CD14-positive monocyte (primary cell): ENCODE data around the gene GAMT. TPM values are rescaled to one million over a fixed set of nuclear protein-coding genes. Genes with fewer than 3 reads are reported as not detected.

Experiments
- DNase-seq, 3 donors: peaks; one replicate each; pipeline ENCODE4 v3.0.0-alpha.2; 2011 to 2022
- H2AFZ ChIP-seq: 2 replicates; pipeline ENCODE4 v1.6.0; 2012; ENCODE audit warnings: mild to moderate bottlenecking, low read depth, low read length, inconsistent platforms; ENCODE audit not compliant: insufficient read depth, poor library complexity, severe bottlenecking
- H3K27ac ChIP-seq, 2 donors: 1 replicate in 1 of 2; 2 replicates in 1 of 2; pipeline ENCODE4 v1.5.1; 2012 to 2013; ENCODE audit warnings: low read length in 2 of 2, control low read depth in 1 of 2, inconsistent platforms in 1 of 2, low read depth in 1 of 2, mild to moderate bottlenecking in 1 of 2
- H3K27me3 ChIP-seq, 2 donors: one replicate each; pipeline versions ENCODE4 v1.6.0 to v1.6.1; 2011 to 2013; ENCODE audit warnings: low read length in 2 of 2; ENCODE audit not compliant: control insufficient read depth in 2 of 2, insufficient read depth in 2 of 2
- H3K36me3 ChIP-seq, 2 donors: replicated peaks in 1 of 2; 1 replicate in 1 of 2; 2 replicates in 1 of 2; pipeline versions ENCODE4 v1.5.1 to v1.6.1; 2012 to 2013; ENCODE audit warnings: low read length in 2 of 2, control low read depth in 1 of 2, inconsistent platforms in 1 of 2, mild to moderate bottlenecking in 1 of 2; ENCODE audit not compliant: insufficient read depth in 2 of 2, control insufficient read depth in 1 of 2
- H3K4me1 ChIP-seq, 2 donors: 1 replicate in 1 of 2; 2 replicates in 1 of 2; pipeline versions ENCODE4 v1.5.1 to v1.6.1; 2012 to 2013; ENCODE audit warnings: low read length in 2 of 2, control low read depth in 1 of 2, inconsistent platforms in 1 of 2, mild to moderate bottlenecking in 1 of 2, moderate library complexity in 1 of 2; ENCODE audit not compliant: insufficient read depth in 2 of 2, control insufficient read depth in 1 of 2
- H3K4me2 ChIP-seq: replicated peaks from 2 replicates; pipeline ENCODE3; 2012; ENCODE audit warnings: low read length, moderate library complexity, mild to moderate bottlenecking; ENCODE audit not compliant: poor library complexity, severe bottlenecking; ENCODE audit errors: extremely low read depth
- H3K4me3 ChIP-seq, 3 experiments: fragments of 200-600 bp in 1 of 3; sonication (generic) in 1 of 3; replicated peaks in 1 of 3; 1 replicate in 2 of 3; 2 replicates in 1 of 3; pipeline ENCODE4 v1.5.1; 2011 to 2013; ENCODE audit warnings: low read length in 3 of 3, mild to moderate bottlenecking in 3 of 3, control low read depth in 2 of 3, low read depth in 2 of 3, inconsistent platforms in 1 of 3, moderate library complexity in 1 of 3
- H3K79me2 ChIP-seq: 2 replicates; pipeline ENCODE4 v1.6.0; 2012; ENCODE audit warnings: mild to moderate bottlenecking, control low read depth, inconsistent platforms, low read length, moderate library complexity; ENCODE audit not compliant: insufficient read depth
- H3K9ac ChIP-seq: 2 replicates; pipeline ENCODE4 v1.6.0; 2017; ENCODE audit warnings: low read length, mild to moderate bottlenecking; ENCODE audit not compliant: insufficient read depth, poor library complexity, severe bottlenecking
- H3K9me3 ChIP-seq, 2 donors: replicated peaks in 1 of 2; 1 replicate in 1 of 2; 2 replicates in 1 of 2; pipeline versions ENCODE4 v1.5.1 to v1.6.1; 2012 to 2013; ENCODE audit warnings: low read length in 2 of 2, control low read depth in 1 of 2; ENCODE audit not compliant: control insufficient read depth in 1 of 2, insufficient read depth in 1 of 2
- H4K20me1 ChIP-seq: 2 replicates; pipeline ENCODE4 v1.6.0; 2012; ENCODE audit warnings: mild to moderate bottlenecking, low read length, control low read depth, moderate library complexity; ENCODE audit not compliant: insufficient read depth
- H3K27ac Mint-ChIP-seq, 7 donors: one replicate each; pipeline ENCODE4 v1.8.0; 2020; ENCODE audit warnings: mild to moderate bottlenecking in 7 of 7, mixed read lengths in 7 of 7, moderate library complexity in 6 of 7, inconsistent platforms in 2 of 7
- H3K27me3 Mint-ChIP-seq, 3 donors: one replicate each; pipeline ENCODE4 v1.8.0; 2021 to 2022; ENCODE audit warnings: low read depth in 3 of 3, mild to moderate bottlenecking in 3 of 3, mixed read lengths in 3 of 3, moderate library complexity in 3 of 3, inconsistent platforms in 1 of 3
- H3K36me3 Mint-ChIP-seq, 2 donors: one replicate each; pipeline ENCODE4 v1.8.0; 2020; ENCODE audit warnings: mixed read lengths in 2 of 2, inconsistent platforms in 1 of 2, mild to moderate bottlenecking in 1 of 2
- H3K4me1 Mint-ChIP-seq: one replicate; pipeline ENCODE4 v1.8.0; 2020; ENCODE audit warnings: mild to moderate bottlenecking, mixed read lengths
- H3K4me3 Mint-ChIP-seq, 2 donors: one replicate each; pipeline ENCODE4 v1.8.0; 2020; ENCODE audit warnings: mild to moderate bottlenecking in 2 of 2, mixed read lengths in 2 of 2, moderate library complexity in 1 of 2
- H3K9me3 Mint-ChIP-seq, 7 donors: one replicate each; pipeline ENCODE4 v1.8.0; 2020 to 2022; ENCODE audit warnings: mixed read lengths in 7 of 7, mild to moderate bottlenecking in 6 of 7, moderate library complexity in 6 of 7, inconsistent platforms in 2 of 7
- WGBS: methylation state at CpG from one replicate; pipeline ENCODE4 v1.1.5; 2013; ENCODE audit warnings: missing lambda C conversion rate; ENCODE audit not compliant: insufficient coverage; 5-methylcytosine and 5-hydroxymethylcytosine counted together
- intact Hi-C, 2 donors: fragments of 100-400 bp; cut with micrococcal nuclease; formaldehyde crosslinking; loops; one replicate each; pipeline versions ENCODE4 v1.15.0 to v1.15.1; 2023
- polyA plus RNA-seq, 3 donors: library from polyadenylated mRNA; depleted of rRNA in 1 of 3; unstranded in 2 of 3; stranded (reverse) in 1 of 3; fragments of 300-500 nt in 2 of 3; fragments of >200 nt in 1 of 3; fragmentation: Illumina TruSeq in 2 of 3; gene quantifications; 1 replicate in 2 of 3; 2 replicates in 1 of 3; pipeline ENCODE4 v1.2.3, GENCODE V29; 2012 to 2021
- TF ChIP-seq, protein P1 (sequence below): fragments of 200-600 bp; IDR thresholded peaks from one replicate; pipeline ENCODE4 v1.8.0; 2022; ENCODE audit warnings: antibody characterized with exemption, mild to moderate bottlenecking

The GAMT gene
- polyA plus RNA-seq, 3 donors: 0.95 to 1.3 (median 0.96) TPM

DNA sequence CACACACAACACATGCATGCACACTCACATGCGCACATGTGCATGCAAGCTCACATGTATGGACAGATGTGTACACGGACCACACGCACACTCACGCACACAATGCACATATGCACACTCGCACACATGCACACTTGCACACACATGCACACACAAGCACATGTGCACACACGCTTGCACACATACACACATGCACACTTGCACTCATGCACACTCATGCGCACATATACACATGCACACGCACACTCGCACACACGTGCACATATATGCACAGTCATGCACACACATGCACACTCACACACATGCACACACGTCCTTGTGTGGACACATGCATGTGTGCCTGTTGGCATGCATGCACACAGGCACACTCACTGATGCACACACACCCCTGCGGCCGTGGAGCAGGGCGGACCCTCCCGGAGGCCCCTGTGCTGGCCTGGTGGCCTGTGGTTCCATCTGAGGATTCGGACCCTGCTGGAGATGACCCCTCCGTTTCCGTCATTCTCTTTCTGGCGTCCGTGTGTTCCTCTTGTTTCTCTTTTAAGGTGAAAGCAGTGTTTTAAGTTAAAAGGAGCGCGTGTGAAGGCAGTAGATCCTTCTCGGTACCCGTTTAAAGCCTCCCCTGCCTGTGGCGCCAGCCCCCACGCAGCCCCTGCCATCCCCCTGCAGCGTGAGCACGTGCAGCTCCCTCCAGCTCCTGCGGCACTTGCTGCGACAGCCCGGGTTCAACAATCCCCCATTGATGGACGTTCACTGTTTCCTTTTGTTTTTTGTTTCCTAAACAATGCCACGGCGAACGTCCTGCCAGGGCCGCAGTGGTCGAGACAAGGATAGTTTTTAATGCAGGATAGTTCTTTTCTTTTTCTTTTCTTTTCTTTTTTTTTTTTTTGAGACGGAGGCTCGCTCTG lies 12.1 kb downstream of the GAMT start:
- Histone ChIP-seq H4K20me1 (peaks cover 5% of the 10 kb centered on the region), H3K9ac (no peak overlapping the region), H3K9me3 (no peaks in the 10 kb centered on the region), H3K27ac (no peak overlapping the region), H3K4me3 (no peak overlapping the region), H2AFZ (no peak overlapping the region), H3K4me1 (peaks cover 8 to 10% of the 10 kb centered on the region in 2 donors), H3K27me3 (no peaks in the 10 kb centered on the region), H3K79me2 (peaks cover 22% of the 10 kb centered on the region), H3K4me2 (no peak overlapping the region), H3K36me3 (peaks cover 64 to 66% of the 10 kb centered on the region in 2 donors)
- TF ChIP-seq, protein P1, sequence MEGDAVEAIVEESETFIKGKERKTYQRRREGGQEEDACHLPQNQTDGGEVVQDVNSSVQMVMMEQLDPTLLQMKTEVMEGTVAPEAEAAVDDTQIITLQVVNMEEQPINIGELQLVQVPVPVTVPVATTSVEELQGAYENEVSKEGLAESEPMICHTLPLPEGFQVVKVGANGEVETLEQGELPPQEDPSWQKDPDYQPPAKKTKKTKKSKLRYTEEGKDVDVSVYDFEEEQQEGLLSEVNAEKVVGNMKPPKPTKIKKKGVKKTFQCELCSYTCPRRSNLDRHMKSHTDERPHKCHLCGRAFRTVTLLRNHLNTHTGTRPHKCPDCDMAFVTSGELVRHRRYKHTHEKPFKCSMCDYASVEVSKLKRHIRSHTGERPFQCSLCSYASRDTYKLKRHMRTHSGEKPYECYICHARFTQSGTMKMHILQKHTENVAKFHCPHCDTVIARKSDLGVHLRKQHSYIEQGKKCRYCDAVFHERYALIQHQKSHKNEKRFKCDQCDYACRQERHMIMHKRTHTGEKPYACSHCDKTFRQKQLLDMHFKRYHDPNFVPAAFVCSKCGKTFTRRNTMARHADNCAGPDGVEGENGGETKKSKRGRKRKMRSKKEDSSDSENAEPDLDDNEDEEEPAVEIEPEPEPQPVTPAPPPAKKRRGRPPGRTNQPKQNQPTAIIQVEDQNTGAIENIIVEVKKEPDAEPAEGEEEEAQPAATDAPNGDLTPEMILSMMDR: no peak
- Mint-ChIP-seq H3K4me3 (no peak overlapping the region), H3K27me3 (no peaks in the 10 kb centered on the region), H3K36me3 (peaks cover 52 to 78% of the 10 kb centered on the region in 2 donors), H3K4me1 (peaks cover 14% of the 10 kb centered on the region), H3K9me3 (peaks cover 0 to 2% (median 0%) of the 10 kb centered on the region in 7 donors), H3K27ac (no peak overlapping the region)
- 95% methylated on average over 26 of the region's 39 CpGs for WGBS
- DNase-seq: no peak
- intact Hi-C loops: no loop called here

DNA sequence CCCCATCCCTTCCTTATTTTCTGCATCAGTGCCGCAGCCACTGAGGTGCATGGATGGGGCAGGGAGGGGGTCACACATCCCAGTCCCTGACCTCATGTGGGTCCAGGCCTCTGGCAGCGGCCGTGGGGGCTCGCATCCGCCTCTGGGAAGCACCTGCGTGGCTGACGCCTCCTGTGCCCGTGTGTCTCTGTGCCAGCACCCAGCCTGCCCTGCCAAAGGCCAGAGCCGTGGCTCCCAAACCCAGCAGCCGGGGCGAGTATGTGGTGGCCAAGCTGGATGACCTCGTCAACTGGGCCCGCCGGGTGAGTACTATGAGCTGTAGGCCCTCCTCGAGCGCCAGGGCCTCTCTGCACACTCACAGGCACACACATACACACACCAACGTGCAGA lies 12.7 kb downstream of the GAMT start:
- no peaks in the 10 kb centered on the region for H3K27me3 Mint-ChIP-seq
- Histone ChIP-seq H3K27me3 (no peaks in the 10 kb centered on the region), H3K9me3 (no peaks in the 10 kb centered on the region), H3K4me2 (no peak overlapping the region), H3K4me3 (no peak overlapping the region), H3K27ac (no peak overlapping the region), H3K9ac (no peak overlapping the region), H3K4me1 (peaks cover 12 to 14% of the 10 kb centered on the region in 2 donors), H3K36me3 (peaks cover 58 to 60% of the 10 kb centered on the region in 2 donors), H4K20me1 (peaks cover 5% of the 10 kb centered on the region), H2AFZ (no peak overlapping the region), H3K79me2 (peaks cover 27% of the 10 kb centered on the region)
- H3K36me3 Mint-ChIP-seq: peaks cover 48 to 71% of the 10 kb centered on the region in 2 donors
- no peak overlapping the region for H3K27ac Mint-ChIP-seq
- TF ChIP-seq, protein P1: no peak
- H3K4me1 Mint-ChIP-seq: peaks cover 15% of the 10 kb centered on the region
- H3K9me3 Mint-ChIP-seq: peaks cover 0 to 2% (median 0%) of the 10 kb centered on the region in 7 donors
- no peak overlapping the region for H3K4me3 Mint-ChIP-seq
- no peak for DNase-seq
- 98% methylated on average over 16 of the region's 17 CpGs for WGBS
- intact Hi-C loops: no loop called here
